H1 (cell line): Measurements from ENCODE around the gene NTPCR. TPM values are rescaled to one million over a fixed set of nuclear protein-coding genes. Genes with fewer than 3 reads are reported as not detected.

Experiments used
- CTCF ChIA-PET: fragments of 300-600 bp; sonication (Branson Sonifier 250); formaldehyde crosslinking; loops from one replicate; lab custom pipeline; 2021; ENCODE audit not compliant: partially characterized antibody; lab: Charles Lee
- POLR2A ChIA-PET: fragments of 300-600 bp; sonication (Branson Sonifier 250); formaldehyde crosslinking; loops from one replicate; lab custom pipeline; 2021; ENCODE audit warnings: inconsistent platforms; ENCODE audit not compliant: partially characterized antibody; lab: Charles Lee
- DNase-seq, 2 experiments: peaks; one replicate each; pipeline versions ENCODE4 v3.0.0 to v3.0.0-alpha.2; 2010 to 2022; ENCODE audit warnings: low spot score in 2 of 2, low read depth in 1 of 2, mixed read lengths in 1 of 2
- FAIRE-seq: peaks from 2 replicates; lab custom pipeline; 2011; peaks lifted over from hg19 to GRCh38; lab: Jason Lieb, UNC
- H2AFZ ChIP-seq: 2 replicates; pipeline ENCODE4 v1.8.1; 2012; ENCODE audit warnings: low read length, inconsistent platforms
- H2AK5ac ChIP-seq: 2 replicates; pipeline ENCODE4 v1.6.1; 2013; ENCODE audit warnings: low read depth, low read length
- H2BK120ac ChIP-seq: replicated peaks from 2 replicates; pipeline ENCODE3; 2013; ENCODE audit warnings: low read depth, low read length, inconsistent platforms
- H2BK12ac ChIP-seq: 2 replicates; pipeline ENCODE4 v1.6.1; 2013; ENCODE audit warnings: low read depth, low read length
- H2BK15ac ChIP-seq: 2 replicates; pipeline ENCODE4 v1.6.1; 2013; ENCODE audit warnings: low read length
- H2BK20ac ChIP-seq: 2 replicates; pipeline ENCODE4 v1.6.1; 2013; ENCODE audit warnings: low read length
- H2BK5ac ChIP-seq: 2 replicates; pipeline ENCODE4 v1.6.1; 2013; ENCODE audit warnings: low read depth, low read length
- H3K14ac ChIP-seq: 2 replicates; pipeline ENCODE4 v1.6.1; 2013; ENCODE audit warnings: inconsistent platforms; ENCODE audit not compliant: insufficient read length
- H3K18ac ChIP-seq: 2 replicates; pipeline ENCODE4 v1.6.1; 2013; ENCODE audit warnings: low read length; ENCODE audit errors: extremely low read depth
- H3K23ac ChIP-seq: 2 replicates; pipeline ENCODE4 v1.6.1; 2013; ENCODE audit warnings: inconsistent platforms; ENCODE audit not compliant: insufficient read length
- H3K23me2 ChIP-seq: 2 replicates; pipeline ENCODE4 v1.6.1; 2013; ENCODE audit warnings: low read depth, low read length
- H3K27ac ChIP-seq: 2 replicates; pipeline ENCODE4 v1.6.1; 2011; ENCODE audit warnings: low read depth, low read length, inconsistent platforms
- H3K27me3 ChIP-seq, 4 experiments: replicated peaks in 1 of 4; 1 replicate in 1 of 4; 2 replicates in 3 of 4; pipeline versions ENCODE4 v1.6.1 to v1.8.1; 2011 to 2013; ENCODE audit warnings: low read length in 3 of 4, mild to moderate bottlenecking in 3 of 4, inconsistent platforms in 2 of 4, mixed read lengths in 2 of 4, moderate library complexity in 1 of 4; ENCODE audit not compliant: control insufficient read depth in 3 of 4, insufficient read depth in 3 of 4; ENCODE audit errors: extremely low read depth in 1 of 4
- H3K36me3 ChIP-seq, 4 experiments: 2 replicates each; pipeline versions ENCODE4 v1.6.1 to v1.8.1; 2011 to 2013; ENCODE audit warnings: mild to moderate bottlenecking in 4 of 4, low read length in 3 of 4, moderate library complexity in 2 of 4, control low read depth in 1 of 4, inconsistent platforms in 1 of 4; ENCODE audit not compliant: insufficient read depth in 4 of 4, control insufficient read depth in 2 of 4
- H3K4ac ChIP-seq: replicated peaks from 2 replicates; pipeline ENCODE3; 2013; ENCODE audit warnings: low read length, low read depth, mixed read lengths, inconsistent platforms; ENCODE audit not compliant: insufficient read length
- H3K4me1 ChIP-seq, 4 experiments: replicated peaks in 1 of 4; 1 replicate in 1 of 4; 2 replicates in 3 of 4; pipeline versions ENCODE4 v1.6.1 to v1.8.1; 2011 to 2013; ENCODE audit warnings: low read length in 3 of 4, inconsistent platforms in 2 of 4, mixed read lengths in 1 of 4; ENCODE audit not compliant: insufficient read depth in 4 of 4, control insufficient read depth in 3 of 4
- H3K4me2 ChIP-seq, 2 experiments: 2 replicates each; pipeline versions ENCODE4 v1.6.1 to v1.8.1; 2011 to 2013; ENCODE audit warnings: low read depth in 2 of 2, low read length in 2 of 2, control low read depth in 1 of 2, inconsistent platforms in 1 of 2, mild to moderate bottlenecking in 1 of 2; ENCODE audit not compliant: insufficient read depth in 1 of 2
- H3K4me3 ChIP-seq, 4 experiments: fragments of 200-600, 300-600 bp in 1 of 4; sonication (generic), shearing (Covaris generic), sonication (Bioruptor Twin) in 1 of 4; 2 replicates each; pipeline versions ENCODE4 v1.5.1 to v1.8.1; 2011 to 2016; ENCODE audit warnings: low read length in 4 of 4, low read depth in 3 of 4, control low read depth in 2 of 4, inconsistent platforms in 2 of 4, mild to moderate bottlenecking in 2 of 4, mixed read lengths in 1 of 4, moderate library complexity in 1 of 4; ENCODE audit not compliant: insufficient read depth in 2 of 4; ENCODE audit errors: extremely low read depth in 1 of 4
- H3K56ac ChIP-seq: replicated peaks from 2 replicates; pipeline ENCODE3; 2013; ENCODE audit warnings: low read depth, mild to moderate bottlenecking, mixed read lengths, low read length, inconsistent platforms; ENCODE audit not compliant: insufficient read length
- H3K79me1 ChIP-seq: 2 replicates; pipeline ENCODE4 v1.6.1; 2013; ENCODE audit warnings: low read depth, low read length, control low read depth
- H3K79me2 ChIP-seq, 2 experiments: 2 replicates each; pipeline versions ENCODE4 v1.6.1 to v1.8.1; 2012 to 2013; ENCODE audit warnings: low read length in 2 of 2, mild to moderate bottlenecking in 2 of 2, inconsistent platforms in 1 of 2; ENCODE audit not compliant: insufficient read depth in 2 of 2, control insufficient read depth in 1 of 2
- H3K9ac ChIP-seq, 4 experiments: replicated peaks in 1 of 4; 1 replicate in 1 of 4; 2 replicates in 3 of 4; pipeline versions ENCODE4 v1.6.1 to v1.8.1; 2011 to 2013; ENCODE audit warnings: low read depth in 3 of 4, low read length in 3 of 4, control low read depth in 2 of 4, mild to moderate bottlenecking in 2 of 4, moderate library complexity in 2 of 4, inconsistent platforms in 1 of 4; ENCODE audit errors: extremely low read depth in 1 of 4
- H3K9me3 ChIP-seq, 2 experiments: 2 replicates each; pipeline versions ENCODE4 v1.6.1 to v1.8.1; 2012 to 2013; ENCODE audit warnings: mild to moderate bottlenecking in 2 of 2, moderate library complexity in 2 of 2, control low read depth in 1 of 2, inconsistent platforms in 1 of 2, low read depth in 1 of 2, low read length in 1 of 2, mixed read lengths in 1 of 2; ENCODE audit not compliant: insufficient read depth in 2 of 2
- H4K20me1 ChIP-seq, 2 experiments: replicated peaks in 1 of 2; 2 replicates each; pipeline versions ENCODE3 to v1.8.1; 2011 to 2013; ENCODE audit warnings: inconsistent platforms in 2 of 2, low read length in 2 of 2, mild to moderate bottlenecking in 1 of 2; ENCODE audit not compliant: insufficient read depth in 2 of 2, control insufficient read depth in 1 of 2
- H4K5ac ChIP-seq: 2 replicates; pipeline ENCODE4 v1.6.1; 2013; ENCODE audit warnings: low read length, low read depth, mixed read lengths, inconsistent platforms; ENCODE audit not compliant: insufficient read length
- H4K8ac ChIP-seq: 2 replicates; pipeline ENCODE4 v1.8.0; 2013; ENCODE audit warnings: mild to moderate bottlenecking, moderate library complexity, low read length, inconsistent platforms; ENCODE audit not compliant: insufficient read depth; ENCODE audit errors: extremely low read depth
- H4K91ac ChIP-seq: replicated peaks from 2 replicates; pipeline ENCODE3; 2013; ENCODE audit warnings: low read length, mixed read lengths, inconsistent platforms; ENCODE audit not compliant: insufficient read length
- ATF3 ChIP-seq: IDR thresholded peaks from 2 replicates; pipeline ENCODE4 v1.6.1; 2011; ENCODE audit warnings: low read depth, mild to moderate bottlenecking, low read length; ENCODE audit not compliant: insufficient read depth
- KDM1A ChIP-seq: fragments of 200-600, 300-600 bp; sonication (generic); IDR thresholded peaks from 2 replicates; pipeline ENCODE4 v1.7.1; 2016; ENCODE audit warnings: mild to moderate bottlenecking, low read length, borderline replicate concordance
- KDM5A ChIP-seq: fragments of 200-600 bp; IDR thresholded peaks from 2 replicates; pipeline ENCODE4 v1.7.1; 2012; ENCODE audit warnings: mild to moderate bottlenecking, low read length, inconsistent platforms, mixed read lengths
- POU5F1 ChIP-seq: IDR thresholded peaks from 2 replicates; pipeline ENCODE4 v1.6.1; 2011; ENCODE audit warnings: low read depth, mild to moderate bottlenecking, low read length, moderate library complexity
- RXRA ChIP-seq: IDR thresholded peaks from 2 replicates; pipeline ENCODE4 v1.6.1; 2011; ENCODE audit warnings: low read depth, mild to moderate bottlenecking, low read length, moderate library complexity; ENCODE audit not compliant: insufficient read depth
- SIX5 ChIP-seq: IDR thresholded peaks from 2 replicates; pipeline ENCODE4 v1.6.1; 2011; ENCODE audit warnings: mild to moderate bottlenecking, low read depth, low read length
- SP1 ChIP-seq: IDR thresholded peaks from 2 replicates; pipeline ENCODE4 v1.6.1; 2011; ENCODE audit warnings: low read depth, low read length
- YY1 ChIP-seq: IDR thresholded peaks from 2 replicates; pipeline ENCODE4 v1.6.1; 2011; ENCODE audit warnings: low read depth, mild to moderate bottlenecking, low read length
- WGBS, 2 experiments: shearing (Covaris generic) in 1 of 2; methylation state at CpG; one replicate each; pipeline versions ENCODE4 v1.1.6 to v1.1.7; 2013 to 2015; ENCODE audit warnings: low lambda C conversion rate in 2 of 2, mixed read lengths in 2 of 2, inconsistent platforms in 1 of 2, low coverage in 1 of 2, missing lambda C conversion rate in 1 of 2; ENCODE audit not compliant: insufficient replicate concordance in 2 of 2, insufficient coverage in 1 of 2, insufficient read length in 1 of 2; ENCODE audit errors: extremely low coverage in 1 of 2, missing lambda C conversion rate in 1 of 2; 5-methylcytosine and 5-hydroxymethylcytosine counted together
- polyA plus RNA-seq, 7 experiments: library from polyadenylated mRNA; depleted of rRNA in 3 of 7; stranded (reverse) in 5 of 7; unstranded in 2 of 7; fragments of >200 nt in 5 of 7; fragments of 200-250 nt in 2 of 7; gene quantifications; 1 replicate in 5 of 7; 2 replicates in 1 of 7; 4 replicates in 1 of 7; pipeline versions ENCODE4 v1.2.1 to v1.2.3, GENCODE V29; 2011 to 2013; ENCODE audit warnings: missing spikeins in 2 of 7, mixed read lengths in 2 of 7
- total RNA-seq: library from RNA; stranded (reverse); fragmentation: NEBNext Ultra II Directional; extraction: Animal tissue kit (Norgen Biotek cat#: 25700); gene quantifications from 2 replicates; pipeline ENCODE4 v1.2.1, GENCODE V29; 2021

The NTPCR gene
- total and polyA plus RNA-seq, 2 of the 8 experiments (the other 6 are each of a cell fraction or from before 2014, with no cell fraction given) = 22.6 to 73.1 TPM

GRCh38 chr1:233015965-233016364 is 65.6 kb downstream of the NTPCR start:
- Histone ChIP-seq H3K9ac (no peak overlapping the region), H3K4ac (no peak overlapping the region), H2BK20ac (no peak overlapping the region), H3K27ac (no peak overlapping the region), H3K27me3 (no peaks in the 10 kb centered on the region), H2BK12ac (no peak overlapping the region), H2BK120ac (no peak overlapping the region), H2AFZ (no peak overlapping the region), H3K79me2 (no peaks in the 10 kb centered on the region), H2BK15ac (no peak overlapping the region), H3K23me2 (no peaks in the 10 kb centered on the region), H3K18ac (no peak overlapping the region), H3K4me2 (no peak overlapping the region), H4K20me1 (no peaks in the 10 kb centered on the region), H3K9me3 (no peaks in the 10 kb centered on the region), H3K56ac (no peak overlapping the region), H2BK5ac (no peak overlapping the region), H4K91ac (no peak overlapping the region), H3K36me3 (peaks cover 3 to 26% (median 12%) of the 10 kb centered on the region in 4 experiments), H4K5ac (no peak overlapping the region), H4K8ac (no peak overlapping the region), H2AK5ac (no peak overlapping the region), H3K79me1 (no peaks in the 10 kb centered on the region), H3K23ac (no peak overlapping the region), H3K4me3 (no peak overlapping the region), H3K4me1 (no peaks in the 10 kb centered on the region), H3K14ac (no peak overlapping the region)
- POLR2A ChIA-PET = no interaction called here
- DNase-seq (no peak), FAIRE-seq (no peak)
- 100% methylated on average over 2 of the region's 2 CpGs; no CpG with 5 or more reads in 1 of the 2 experiments for WGBS, 2 experiments
- TF ChIP-seq ATF3 (no peak), KDM5A (no peak), YY1 (no peak), RXRA (no peak), SIX5 (no peak), KDM1A (no peak), SP1 (no peak), POU5F1 (no peak)
- CTCF ChIA-PET = interaction anchor here (1.0 kb wide), 1 partner anchor 12 kb away, joined by 3 read pairs; no protein-coding TSS in a partner anchor
